GM19372 (cell line): Measurements from ENCODE around the gene MYLK4.

ENCODE experiments used
- ATAC-seq: cut with Tn5 transposase; IDR thresholded peaks from one replicate; pipeline ENCODE4 v1.9.1; 2021; ENCODE audit warnings: mild to moderate bottlenecking, low read depth, moderate library complexity; ENCODE audit not compliant: unreplicated experiment

The MYLK4 gene

DNA sequence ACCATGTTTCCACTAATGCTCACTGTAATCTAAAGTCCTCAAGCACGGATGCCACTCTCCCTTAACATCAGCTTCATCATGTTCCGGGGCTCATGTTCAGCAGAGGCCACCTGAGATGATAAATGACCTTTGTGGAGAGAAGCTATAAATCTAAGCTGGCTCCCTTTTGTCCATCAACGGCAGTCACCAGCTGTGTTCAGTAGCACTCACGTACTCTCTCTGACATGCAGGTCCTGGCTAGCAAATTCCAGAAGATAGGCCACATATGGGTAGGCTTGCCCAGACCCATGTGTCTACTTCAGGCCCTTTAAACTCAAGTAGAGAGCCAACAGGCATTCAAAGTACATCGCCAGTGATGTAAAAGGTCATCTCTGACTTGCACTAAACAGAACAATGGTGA lies 38.6 kb downstream of the MYLK4 start:
- no peak for ATAC-seq

DNA sequence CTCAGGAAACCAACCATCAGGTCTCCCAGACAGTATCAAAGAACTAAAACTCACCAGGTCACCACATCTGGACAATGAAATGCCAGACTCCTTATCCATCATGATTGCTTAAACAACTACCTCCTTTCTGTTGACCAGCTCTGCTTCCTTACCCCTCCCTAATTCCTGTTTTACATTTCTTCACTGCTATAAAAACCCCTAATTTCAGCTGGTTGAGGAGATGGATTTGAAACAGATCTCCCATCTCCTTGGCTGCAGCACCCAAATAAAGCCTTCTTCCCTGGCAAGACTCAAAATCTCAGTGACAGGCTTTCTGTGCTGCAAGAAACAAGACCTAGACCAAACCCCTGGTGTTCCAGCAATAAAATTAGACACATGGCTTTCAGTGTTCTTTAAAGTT lies 40.3 kb downstream of the MYLK4 start:
- no peak for ATAC-seq

DNA sequence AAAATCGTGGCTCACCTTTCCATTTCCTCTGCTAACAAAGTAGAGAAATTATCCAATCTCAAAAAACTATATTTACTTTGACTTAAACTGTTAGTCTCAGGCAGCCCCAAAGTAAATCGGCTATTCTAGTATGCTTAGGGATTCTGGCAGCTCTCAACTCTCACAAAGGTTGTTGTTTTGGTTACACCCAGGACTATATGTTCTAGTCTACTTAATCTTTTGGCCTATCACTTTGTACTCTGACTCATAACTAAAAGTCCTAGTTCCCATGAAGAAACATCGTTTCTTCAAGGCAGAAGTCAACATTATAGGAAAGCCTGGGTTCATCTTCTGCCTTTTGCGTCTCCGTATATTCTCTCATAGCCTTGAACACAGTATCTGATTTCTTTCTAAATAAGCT lies 42.3 kb downstream of the MYLK4 start:
- no peak for ATAC-seq

DNA sequence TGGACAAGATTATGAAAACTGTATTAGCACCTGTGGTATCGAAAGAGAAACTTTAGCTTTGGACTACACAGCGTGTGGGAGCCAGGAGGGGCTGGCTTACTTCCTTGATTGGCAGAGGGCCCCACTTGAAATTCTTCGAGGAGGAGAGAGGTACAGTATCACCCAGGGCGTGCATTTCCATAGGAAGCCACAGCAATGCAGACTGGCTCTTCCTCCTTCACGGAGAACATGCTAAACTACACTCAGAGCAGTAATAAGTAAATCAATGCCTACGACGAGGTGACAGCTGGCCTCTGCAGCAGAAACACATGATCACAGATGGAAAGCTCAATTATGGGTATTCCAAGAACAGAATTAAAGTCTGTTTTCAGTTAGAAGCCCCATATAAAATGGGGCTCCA lies 44.2 kb downstream of the MYLK4 start:
- ATAC-seq: no peak

DNA sequence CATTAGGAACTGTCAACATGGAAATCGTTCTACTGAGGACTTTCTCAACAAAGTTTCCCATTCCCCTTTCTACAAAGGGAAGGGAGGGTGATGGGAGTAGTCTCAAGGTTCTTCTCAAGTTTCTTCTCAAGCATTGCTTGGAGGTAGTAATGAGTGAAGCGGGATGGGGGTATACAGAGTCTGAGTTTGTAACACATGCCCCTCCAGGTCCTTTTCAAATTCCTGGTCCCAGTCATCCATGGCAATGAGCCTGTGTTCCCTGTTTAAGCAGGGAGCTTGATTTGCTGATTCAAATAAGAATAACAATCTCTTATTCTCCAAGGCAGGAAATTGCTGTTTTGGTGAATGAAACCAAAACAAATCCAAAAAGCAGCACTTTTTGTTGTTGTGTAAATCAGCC lies 45.5 kb downstream of the MYLK4 start:
- ATAC-seq: no peak

DNA sequence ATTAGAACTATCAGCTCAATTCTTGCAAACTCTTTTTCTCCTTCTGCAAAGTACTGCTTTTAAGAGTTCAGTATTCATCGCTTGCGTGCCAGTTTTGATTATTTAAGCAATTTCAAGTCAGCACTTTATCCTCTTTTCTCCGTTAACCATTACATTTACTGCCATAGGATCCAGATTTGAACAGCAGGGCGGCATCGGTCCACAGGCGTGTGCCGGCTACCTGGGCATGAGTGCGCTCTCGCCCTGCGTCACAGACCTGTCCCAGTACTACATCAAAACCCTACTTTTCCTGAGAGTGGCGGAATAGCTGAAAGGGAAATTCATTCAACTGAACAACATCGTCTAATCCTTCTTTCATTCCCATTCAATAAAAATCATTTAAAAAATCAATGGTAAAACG lies 53.4 kb downstream of the MYLK4 start:
- no peak for ATAC-seq

DNA sequence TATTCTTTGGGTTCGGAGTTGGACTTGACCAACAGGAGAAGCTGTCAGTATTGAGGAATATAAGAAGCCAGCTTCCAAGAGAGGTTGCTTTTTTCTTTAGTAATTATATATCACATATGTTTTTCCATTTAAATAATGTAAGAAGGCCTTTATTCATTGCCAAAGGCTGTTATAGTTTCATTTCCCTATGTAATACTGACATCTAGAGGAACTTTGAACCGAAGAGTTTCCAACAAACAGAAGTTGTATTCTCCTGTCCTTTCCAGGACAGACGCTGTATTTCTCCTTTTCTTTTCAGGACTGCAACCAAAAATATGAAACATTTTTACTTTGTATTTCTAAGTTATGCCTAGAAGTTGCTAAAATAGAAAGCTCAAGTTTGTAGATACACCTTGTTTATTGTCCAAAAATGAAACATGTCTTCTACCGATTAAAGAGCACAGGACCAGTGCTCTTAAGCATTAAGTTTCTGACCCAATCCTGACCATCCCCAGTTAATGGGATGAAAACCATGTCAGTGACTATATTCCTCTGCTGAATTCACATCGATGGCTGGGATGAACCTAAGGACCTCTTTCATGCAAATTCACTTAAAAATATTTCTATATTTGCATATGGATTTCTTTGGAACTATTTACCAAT lies 55.1 kb downstream of the MYLK4 start:
- ATAC-seq: no peak

DNA sequence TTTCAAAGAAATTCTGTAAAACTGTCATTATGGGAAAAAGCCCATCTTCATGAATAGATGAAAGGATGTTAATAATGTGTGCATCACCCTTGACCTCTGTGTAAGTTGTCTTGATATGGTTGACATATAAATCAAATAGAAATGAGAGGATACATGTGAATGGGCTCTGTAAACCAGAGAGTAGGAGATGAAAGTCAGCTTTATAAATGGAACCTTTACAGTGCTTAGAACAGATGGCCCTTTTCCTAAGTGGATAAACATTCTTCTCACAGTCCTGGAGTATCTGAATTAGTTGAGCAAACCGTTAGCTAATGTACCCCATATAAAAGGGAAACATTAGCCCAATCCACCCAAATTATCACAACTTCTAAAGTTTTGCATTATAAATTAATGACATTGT lies 57.5 kb downstream of the MYLK4 start:
- no peak for ATAC-seq

DNA sequence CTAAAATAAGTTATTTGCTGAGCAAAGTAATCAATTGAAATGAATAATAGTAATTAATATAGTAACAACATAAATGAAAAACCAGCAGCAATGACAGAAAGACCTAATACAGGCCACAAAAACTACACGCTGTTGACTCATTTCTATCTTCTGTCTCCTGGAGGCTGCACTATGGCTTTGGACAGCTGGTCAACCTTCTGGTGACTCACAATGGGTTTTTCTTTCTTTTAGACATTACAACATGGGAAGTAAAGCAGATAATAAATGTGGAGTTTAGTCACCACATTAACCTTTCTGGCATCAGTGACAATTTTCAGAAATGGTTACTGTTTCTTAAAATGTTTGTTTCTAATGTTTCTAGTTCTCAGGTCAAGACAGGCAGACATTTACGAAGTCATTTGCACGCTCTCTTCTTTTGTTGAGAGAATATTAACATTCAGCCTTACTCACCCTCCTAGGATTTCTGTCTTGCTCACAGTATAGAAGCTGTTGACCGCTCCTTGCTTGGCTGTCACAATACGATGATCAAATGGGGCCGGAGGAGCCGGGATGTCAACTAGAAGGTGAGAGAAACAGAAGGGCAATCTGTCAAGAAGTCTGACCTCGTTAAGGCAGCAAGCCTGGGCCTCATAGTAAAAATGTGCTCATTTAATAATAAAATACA lies 62.2 kb downstream of the MYLK4 start:
- ATAC-seq: no peak

DNA sequence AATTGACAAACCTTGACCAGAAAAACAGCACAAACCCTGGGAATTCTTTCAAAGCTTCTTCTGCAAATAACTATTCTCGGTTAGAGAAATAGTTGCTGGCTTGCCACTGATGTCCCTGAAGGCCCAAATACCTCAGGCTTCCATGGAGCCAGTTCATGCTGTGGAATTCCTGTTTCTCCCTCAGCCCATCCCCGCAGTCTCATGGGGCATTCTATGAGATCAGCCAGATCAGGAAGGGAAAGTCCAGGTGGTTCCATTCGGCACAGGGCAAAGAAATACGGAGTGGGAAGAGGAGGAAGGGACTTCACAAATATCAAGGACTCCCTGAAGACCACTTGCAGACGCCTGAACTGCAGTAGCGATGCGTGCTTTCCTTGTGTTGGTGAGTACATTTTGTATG lies 63.3 kb downstream of the MYLK4 start:
- ATAC-seq: no peak

DNA sequence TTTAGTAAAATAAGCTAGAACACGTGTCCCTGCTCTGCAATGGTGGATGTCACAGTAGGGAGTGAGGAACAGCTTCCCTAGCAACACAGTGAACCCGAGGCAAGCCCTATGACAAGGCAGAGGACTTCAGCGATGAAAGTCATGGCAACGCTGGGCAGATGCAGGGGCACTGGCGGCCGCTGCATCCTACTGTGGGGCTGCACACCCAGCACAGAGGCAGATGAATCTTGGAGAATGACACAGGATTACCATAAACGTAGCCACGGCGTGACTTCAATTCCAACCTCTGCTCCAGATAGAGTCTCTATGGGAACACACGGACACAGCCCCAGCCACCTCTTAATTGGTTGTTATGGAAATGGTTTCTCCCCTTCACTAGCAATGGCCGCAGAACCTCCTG lies 64.2 kb downstream of the MYLK4 start:
- no peak for ATAC-seq

DNA sequence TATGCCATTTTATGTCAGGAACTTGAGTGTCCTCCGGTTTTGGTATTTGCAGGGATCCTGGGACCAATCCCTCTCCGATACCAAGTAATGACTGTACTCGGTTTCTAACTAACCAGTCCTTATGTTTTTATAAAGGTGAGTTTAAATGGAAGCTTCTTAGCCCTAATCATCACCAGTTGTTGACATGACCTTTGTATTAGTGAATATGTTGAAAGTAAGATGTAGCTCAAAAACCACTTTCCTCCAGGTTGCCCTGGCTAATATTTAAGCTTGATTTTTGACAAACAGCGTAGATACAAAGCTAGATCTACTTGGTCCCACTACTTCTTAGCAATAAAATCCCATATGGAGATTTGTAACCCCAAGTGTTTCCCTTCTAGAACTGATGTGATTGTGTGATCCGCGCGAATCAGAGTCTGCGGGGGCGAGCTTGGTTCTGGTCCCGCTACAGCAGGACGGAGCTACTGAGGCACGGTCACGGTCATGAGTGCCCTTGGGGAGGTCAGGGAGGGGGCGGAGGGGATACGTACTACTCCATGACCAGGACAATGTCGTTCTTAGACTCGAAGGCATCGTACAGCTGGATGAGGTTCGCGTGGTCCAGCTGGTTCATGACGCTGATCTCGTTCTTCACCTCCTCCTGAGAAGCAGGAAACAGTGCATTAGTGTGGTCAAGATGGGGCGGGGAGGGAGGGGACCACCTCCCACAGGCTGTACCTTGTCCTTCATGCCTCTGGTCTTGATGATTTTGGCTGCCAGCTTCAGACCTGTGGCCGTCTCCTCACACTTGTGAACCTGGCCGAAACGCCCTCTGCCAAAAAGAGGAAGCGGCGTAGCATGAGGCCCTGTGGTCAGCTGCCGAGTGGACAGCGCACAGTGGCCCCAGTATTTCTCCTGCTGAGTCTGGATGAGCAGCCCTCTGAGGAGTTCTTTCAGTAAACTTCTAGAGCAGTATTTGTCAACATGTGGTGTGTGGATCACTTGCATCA lies 65.7 kb downstream of the MYLK4 start:
- ATAC-seq: no peak

DNA sequence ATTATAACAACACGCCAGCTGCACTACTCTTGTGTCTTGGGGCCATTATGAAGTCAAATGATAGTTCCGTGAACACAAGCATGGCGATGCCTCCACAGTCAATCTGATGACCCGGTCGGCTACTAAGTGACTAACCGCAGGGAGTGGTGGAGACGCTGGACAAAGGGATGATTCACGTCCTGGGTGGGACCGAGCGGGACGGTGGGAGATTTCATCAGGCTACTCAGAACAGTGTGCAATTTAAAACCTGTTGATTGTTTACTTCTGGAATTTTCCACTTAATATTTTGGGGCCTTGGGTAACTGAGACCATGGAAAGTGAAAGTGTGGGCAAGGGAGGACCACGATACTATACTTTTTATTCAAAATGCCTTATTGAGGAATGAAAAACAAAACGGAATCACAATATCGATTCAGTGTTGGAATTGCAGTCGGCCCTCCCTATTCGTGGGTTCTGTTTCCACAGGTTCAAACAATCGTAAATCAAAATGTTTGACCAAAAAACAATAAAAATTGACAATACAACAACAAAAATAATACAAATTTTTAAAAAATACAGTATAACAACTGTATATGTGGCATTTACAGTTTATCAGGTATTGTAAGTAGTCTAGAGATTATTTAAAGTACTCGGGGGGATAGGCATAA lies 66.5 kb downstream of the MYLK4 start:
- no peak for ATAC-seq

DNA sequence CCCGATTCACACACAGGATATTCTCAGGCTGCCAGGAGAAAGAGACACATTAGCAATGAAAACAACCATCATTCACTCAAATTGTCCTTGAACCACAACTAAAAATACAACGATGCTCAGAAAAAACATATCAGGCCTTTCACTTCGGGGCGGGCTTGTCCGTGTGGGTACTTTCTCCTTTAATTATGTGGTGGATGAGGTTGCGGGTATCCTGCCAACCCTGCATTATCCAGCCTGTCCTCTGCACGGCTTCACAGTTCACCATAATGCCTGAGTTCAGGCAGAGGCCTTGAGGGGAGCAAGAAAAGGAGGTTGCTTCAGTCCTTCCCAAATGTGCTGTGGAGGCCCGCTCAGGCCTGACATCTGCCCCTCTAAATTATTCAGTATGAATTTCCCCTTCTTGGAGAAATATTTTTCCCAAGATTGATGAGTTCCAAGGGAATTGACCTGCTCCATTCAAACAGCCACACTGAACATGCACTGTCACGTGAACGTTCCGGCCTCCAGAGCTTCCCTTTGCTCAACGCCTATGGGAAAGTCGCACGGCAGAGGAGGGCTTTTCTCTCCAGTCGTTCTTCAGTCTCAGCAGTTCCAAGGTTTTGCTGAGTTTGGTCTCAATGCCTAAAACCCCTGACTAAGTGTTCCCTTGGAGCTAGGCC lies 70.3 kb downstream of the MYLK4 start:
- no peak for ATAC-seq

DNA sequence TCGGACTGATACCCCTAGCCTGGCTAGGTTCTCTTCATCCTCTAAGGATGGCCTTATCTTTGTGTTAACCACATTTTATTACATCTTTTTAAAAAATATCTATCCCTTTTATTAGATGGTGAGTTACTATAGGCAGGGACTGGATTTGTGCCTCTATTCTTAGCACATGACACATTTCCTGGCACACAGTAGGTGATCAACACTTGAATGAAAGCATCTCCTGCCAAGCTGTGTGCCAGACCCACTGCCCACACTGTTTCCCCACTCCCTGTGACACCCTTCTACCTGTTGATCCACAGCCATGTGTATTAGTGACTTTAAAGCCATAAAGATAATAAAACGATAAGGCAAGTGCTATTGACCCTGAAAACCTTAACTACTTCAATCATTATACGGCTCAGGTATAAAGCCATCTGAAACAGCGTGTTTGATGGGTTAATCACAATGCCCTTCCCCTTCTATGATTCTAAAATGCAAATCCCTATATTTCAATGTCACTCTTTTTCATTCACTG lies 73.6 kb downstream of the MYLK4 start:
- ATAC-seq: no peak

DNA sequence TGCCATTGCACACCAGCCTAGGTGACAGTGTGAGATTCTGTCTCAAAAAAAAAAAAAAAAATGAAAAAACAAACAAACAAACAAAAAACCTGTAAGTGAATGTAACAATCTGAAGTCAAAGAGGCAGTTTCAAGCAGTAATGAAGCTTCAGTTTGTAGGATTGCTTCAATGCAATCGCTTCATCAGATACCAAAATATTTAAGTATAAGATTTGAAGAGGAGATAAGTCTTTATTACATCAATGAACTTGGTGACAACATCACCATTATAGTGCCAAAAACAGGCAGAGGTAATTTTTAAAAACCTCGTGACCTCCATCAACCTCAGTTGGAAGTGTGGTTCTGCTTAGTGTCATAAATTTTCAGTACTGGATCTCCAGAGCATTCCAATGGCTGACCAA lies 74.7 kb downstream of the MYLK4 start:
- no peak for ATAC-seq

DNA sequence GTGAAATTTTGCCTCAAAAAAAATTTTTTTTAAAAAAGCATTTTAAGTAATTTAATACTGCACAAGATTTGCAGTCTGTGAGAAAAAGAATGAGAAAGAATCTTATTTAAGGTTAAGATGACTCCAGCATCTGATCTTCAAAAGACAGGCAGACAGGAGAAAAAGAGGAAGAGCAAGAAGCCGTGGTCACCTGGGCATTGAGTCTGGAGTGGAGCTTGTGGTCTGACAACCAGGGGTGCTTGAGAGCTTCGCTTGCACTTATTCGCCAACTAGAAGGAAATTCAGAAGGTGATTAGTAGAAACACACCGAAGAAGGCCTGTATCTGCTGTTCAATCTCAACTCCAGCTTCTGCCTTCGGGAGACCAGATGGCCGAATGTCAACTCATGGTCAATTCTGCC lies 75.9 kb downstream of the MYLK4 start:
- no peak for ATAC-seq

DNA sequence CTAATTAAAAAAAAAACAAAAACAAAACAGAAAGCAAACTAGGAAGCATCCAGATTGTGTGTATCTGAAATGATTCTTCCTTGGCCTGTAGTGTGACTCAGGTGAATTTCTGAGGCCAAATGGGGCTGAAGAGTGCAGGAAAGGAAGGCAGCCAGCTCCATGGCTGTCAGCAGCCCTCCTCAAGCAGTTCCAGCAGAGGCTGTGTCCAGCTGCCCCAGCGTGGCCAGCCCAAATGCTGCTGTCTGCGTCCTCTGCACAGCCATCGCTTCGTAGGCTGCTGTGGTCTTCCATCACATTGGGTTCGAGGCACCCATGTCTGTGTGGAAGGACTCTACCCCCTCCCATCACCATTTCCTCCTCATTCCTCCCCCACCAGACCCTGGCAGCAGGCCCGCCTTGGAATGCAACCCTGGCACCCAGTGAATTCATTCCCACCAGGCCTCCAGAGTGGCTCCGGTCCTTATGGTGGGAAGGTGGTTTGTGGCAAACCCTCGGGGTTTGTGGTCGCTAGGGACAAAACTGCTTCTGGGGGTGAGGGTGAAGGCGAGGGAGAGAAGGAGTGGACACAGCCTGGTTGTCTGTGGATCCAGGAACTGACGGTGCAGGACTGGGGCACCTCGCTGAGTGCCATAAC lies 81.5 kb downstream of the MYLK4 start:
- no peak for ATAC-seq

DNA sequence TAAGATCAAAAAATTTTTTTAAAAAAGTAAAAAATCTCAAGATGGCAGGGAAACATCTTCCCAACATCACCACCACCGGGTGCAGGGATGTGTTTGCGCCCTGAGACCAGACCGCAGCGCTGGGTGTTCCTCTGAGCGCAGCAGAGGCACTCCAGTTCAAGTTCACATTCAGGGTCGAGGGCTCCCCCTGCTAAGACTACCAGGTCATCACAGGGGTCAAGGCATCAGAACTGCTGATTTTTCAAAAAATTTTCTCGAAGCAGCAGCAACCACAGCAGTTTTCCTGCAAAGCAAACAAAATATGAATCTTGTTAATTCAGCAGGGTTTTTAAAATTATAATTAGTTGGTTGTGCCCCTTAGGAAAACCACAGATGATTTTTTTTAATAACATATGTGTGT lies 83.1 kb downstream of the MYLK4 start:
- ATAC-seq: no peak
